CD4-positive, alpha-beta memory T cell (primary cell): ENCODE measurements around the gene INPPL1. TPM values are rescaled to one million over a fixed set of nuclear protein-coding genes. Genes with fewer than 3 reads are reported as not detected.

Source experiments
- CTCF ChIA-PET: fragments of 350-600 bp; sonication (Branson Sonifier 250); formaldehyde crosslinking; loops from one replicate; lab custom pipeline; 2021; ENCODE audit warnings: inconsistent platforms; ENCODE audit not compliant: partially characterized antibody; lab: Charles Lee
- POLR2A ChIA-PET: fragments of 350-600 bp; sonication (Branson Sonifier 250); formaldehyde crosslinking; loops from one replicate; lab custom pipeline; 2021; ENCODE audit not compliant: partially characterized antibody; lab: Charles Lee
- DNase-seq, 5 donors: peaks; one replicate each; pipeline versions ENCODE4 v3.0.0 to v3.0.0-alpha.2; 2020 to 2022; ENCODE audit warnings: mixed read lengths in 1 of 5
- H3K27ac ChIP-seq: one replicate; pipeline ENCODE4 v1.7.0; 2013; ENCODE audit warnings: low read depth, low read length
- H3K27me3 ChIP-seq: 2 replicates; pipeline ENCODE4 v1.7.0; 2013; ENCODE audit warnings: mild to moderate bottlenecking, low read length, moderate library complexity; ENCODE audit not compliant: insufficient read depth
- H3K36me3 ChIP-seq: 2 replicates; pipeline ENCODE4 v1.7.0; 2013; ENCODE audit warnings: mild to moderate bottlenecking, low read length, moderate library complexity; ENCODE audit not compliant: insufficient read depth
- H3K4me1 ChIP-seq: 2 replicates; pipeline ENCODE4 v1.7.0; 2013; ENCODE audit warnings: mild to moderate bottlenecking, low read length, moderate library complexity; ENCODE audit not compliant: insufficient read depth
- H3K4me3 ChIP-seq, 2 donors: one replicate each; pipeline ENCODE4 v1.7.0; 2013; ENCODE audit warnings: low read length in 2 of 2, mild to moderate bottlenecking in 1 of 2
- H3K9me3 ChIP-seq, 2 donors: one replicate each; pipeline ENCODE4 v1.7.0; 2013; ENCODE audit warnings: low read length in 2 of 2, control low read depth in 1 of 2; ENCODE audit not compliant: control insufficient read depth in 1 of 2
- H3K27ac Mint-ChIP-seq, 7 donors: one replicate each; pipeline ENCODE4 v1.8.0; 2020 to 2021; ENCODE audit warnings: mixed read lengths in 7 of 7, mild to moderate bottlenecking in 6 of 7, inconsistent platforms in 3 of 7, moderate library complexity in 3 of 7
- H3K27me3 Mint-ChIP-seq, 2 donors: one replicate each; pipeline ENCODE4 v1.8.0; 2020 to 2021; ENCODE audit warnings: mixed read lengths in 2 of 2
- H3K36me3 Mint-ChIP-seq, 2 donors: one replicate each; pipeline ENCODE4 v1.8.0; 2020 to 2021; ENCODE audit warnings: mixed read lengths in 2 of 2, inconsistent platforms in 1 of 2, mild to moderate bottlenecking in 1 of 2
- H3K4me1 Mint-ChIP-seq, 4 donors: one replicate each; pipeline ENCODE4 v1.8.0; 2020 to 2021; ENCODE audit warnings: mixed read lengths in 4 of 4, mild to moderate bottlenecking in 1 of 4
- H3K4me3 Mint-ChIP-seq, 8 donors: one replicate each; pipeline ENCODE4 v1.8.0; 2020 to 2021; ENCODE audit warnings: mixed read lengths in 8 of 8, mild to moderate bottlenecking in 7 of 8, moderate library complexity in 6 of 8, inconsistent platforms in 3 of 8
- H3K9me3 Mint-ChIP-seq, 8 donors: one replicate each; pipeline ENCODE4 v1.8.0; 2020 to 2021; ENCODE audit warnings: mixed read lengths in 8 of 8, mild to moderate bottlenecking in 5 of 8, inconsistent platforms in 3 of 8, moderate library complexity in 1 of 8
- intact Hi-C: fragments of 100-400 bp; cut with micrococcal nuclease; formaldehyde crosslinking; loops from one replicate; pipeline ENCODE4 v1.15.1; 2023
- polyA plus RNA-seq, 2 donors: library from polyadenylated mRNA; unstranded; fragments of 300-500 nt; fragmentation: Illumina TruSeq; gene quantifications; one replicate each; pipeline ENCODE4 v1.2.3, GENCODE V29; 2021
- total RNA-seq, 2 experiments: library from RNA; stranded (reverse); gene quantifications; one replicate each; pipeline ENCODE4 v1.2.3, GENCODE V29; 2021

Gene INPPL1
- total and polyA plus RNA-seq, 4 experiments from 2014 or later: 4.0 to 152 (median 77.8) TPM

- Mint-ChIP-seq H3K27me3 (peaks cover 20% of the 10 kb centered on the region in 2 donors), H3K27ac (peak overlapping the region in 1 of 7 donors; percentile 44), H3K9me3 (peaks cover 0 to 2% (median 0%) of the 10 kb centered on the region in 8 donors), H3K36me3 (peaks cover 11 to 44% of the 10 kb centered on the region in 2 donors), H3K4me1 (peaks cover 12 to 25% (median 19%) of the 10 kb centered on the region in 4 donors), H3K4me3 (no peak overlapping the region)
- ChIA-PET POLR2A (interaction anchor here (3.6 kb wide), 1 partner anchor 13 kb away, joined by 36 read pairs; the partner anchor contains the start of gene INPPL1), CTCF (interaction anchor here (0.8 to 4.9 kb wide), 10 partner anchors 8 to 260 kb away, joined by 3 to 40 read pairs (median 4); partner anchors contain the start of gene INPPL1)
- no peaks in the 10 kb centered on the region for H3K9me3 ChIP-seq
- no peak for DNase-seq
- peaks cover 18% of the 10 kb centered on the region for H3K4me1 ChIP-seq
- no peak overlapping the region for H3K27ac ChIP-seq
- no peak overlapping the region for H3K4me3 ChIP-seq
- intact Hi-C loops: no loop called here
- H3K36me3 ChIP-seq: peaks cover 25% of the 10 kb centered on the region
- peaks cover 16% of the 10 kb centered on the region for H3K27me3 ChIP-seq
Measured at GRCh38 chr11:72237112-72237931, 12.8 kb downstream of the INPPL1 start.

DNA sequence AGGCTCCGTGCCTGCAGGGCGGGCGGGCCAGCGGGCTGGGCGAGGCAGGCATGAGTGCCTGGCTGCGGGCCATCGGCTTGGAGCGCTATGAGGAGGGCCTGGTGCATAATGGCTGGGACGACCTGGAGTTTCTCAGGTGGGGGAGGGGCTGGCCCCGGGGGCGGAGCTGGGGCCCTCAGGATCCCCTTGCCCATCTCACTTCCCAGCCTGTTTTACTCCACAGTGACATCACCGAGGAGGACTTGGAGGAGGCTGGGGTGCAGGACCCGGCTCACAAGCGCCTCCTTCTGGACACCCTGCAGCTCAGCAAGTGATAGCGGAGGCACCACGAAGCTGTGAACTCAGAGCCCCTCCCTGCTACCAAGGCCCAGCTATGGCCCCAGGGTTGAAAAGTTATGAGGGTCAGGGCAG lies 13.5 kb downstream of the INPPL1 start:
- peak in 4 of 5 donors; percentile 43 to 49 (median 46) for DNase-seq
- CTCF ChIA-PET: interaction anchor here (0.8 to 4.9 kb wide), 9 partner anchors 11 to 261 kb away, joined by 3 to 40 read pairs (median 7); partner anchors contain the start of gene INPPL1
- H3K27me3 Mint-ChIP-seq: peaks cover 25 to 26% of the 10 kb centered on the region in 2 donors
- POLR2A ChIA-PET: interaction anchor here (3.6 kb wide), 1 partner anchor 14 kb away, joined by 36 read pairs; the partner anchor contains the start of gene INPPL1
- Histone ChIP-seq H3K27me3 (peaks cover 21% of the 10 kb centered on the region), H3K9me3 (no peaks in the 10 kb centered on the region), H3K4me3 (no peak overlapping the region), H3K36me3 (peaks cover 19% of the 10 kb centered on the region), H3K27ac (no peak overlapping the region), H3K4me1 (peaks cover 18% of the 10 kb centered on the region)
- no peak overlapping the region for H3K4me3 Mint-ChIP-seq
- peaks cover 7 to 38% of the 10 kb centered on the region in 2 donors for H3K36me3 Mint-ChIP-seq
- H3K27ac Mint-ChIP-seq: no peak overlapping the region
- peaks cover 12 to 28% (median 19%) of the 10 kb centered on the region in 4 donors for H3K4me1 Mint-ChIP-seq
- intact Hi-C loops: loop anchor here (1.0 kb wide), 1 partner anchor 15 kb away; no protein-coding TSS in a partner anchor
- H3K9me3 Mint-ChIP-seq: peaks cover 0 to 2% (median 0%) of the 10 kb centered on the region in 8 donors

DNA sequence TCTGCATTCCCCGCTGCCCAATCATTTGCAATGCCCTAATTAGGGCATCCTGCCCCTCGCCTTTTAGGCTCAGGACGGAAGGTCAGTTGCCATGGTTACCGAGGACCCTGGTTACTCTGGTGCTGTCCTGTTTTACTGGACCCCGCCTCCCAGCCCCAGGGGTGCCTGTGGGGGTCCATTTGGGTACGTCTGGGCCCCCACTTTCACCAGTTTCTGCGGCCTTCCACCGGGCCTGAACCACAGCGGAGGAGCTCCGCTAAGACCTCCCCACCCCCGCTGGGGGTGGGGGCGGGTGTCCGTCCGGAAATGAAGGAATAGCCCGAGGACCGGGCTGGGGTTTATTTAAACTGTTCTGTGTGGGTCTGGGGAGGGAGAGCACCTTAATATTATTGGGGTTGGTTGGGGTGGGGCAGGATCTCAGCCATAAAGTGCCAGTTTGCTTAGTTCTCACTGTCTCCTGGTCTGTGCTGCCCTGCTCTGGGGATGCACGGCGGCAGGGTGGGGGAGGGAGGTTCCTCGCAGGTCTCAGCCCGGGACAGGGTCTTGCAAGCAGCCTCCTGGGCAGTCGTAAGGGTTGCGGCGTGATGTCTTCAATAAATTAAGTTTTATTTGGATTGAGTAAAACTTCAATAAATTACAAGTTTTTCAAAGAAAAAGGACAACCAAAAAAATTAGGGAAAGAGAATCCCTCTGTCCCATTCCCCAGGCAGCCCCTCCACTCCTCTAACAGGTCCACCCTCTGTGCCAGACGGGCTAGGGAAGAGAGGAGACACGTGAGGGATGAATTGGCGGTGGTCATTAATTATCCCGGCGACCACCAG lies 14.1 kb downstream of the INPPL1 start:
- Histone ChIP-seq H3K36me3 (peaks cover 16% of the 10 kb centered on the region), H3K27me3 (peaks cover 26% of the 10 kb centered on the region), H3K27ac (no peak overlapping the region), H3K4me1 (peaks cover 18% of the 10 kb centered on the region), H3K4me3 (no peak overlapping the region), H3K9me3 (no peaks in the 10 kb centered on the region)
- peak overlapping the region in 1 of 7 donors; percentile 20 for H3K27ac Mint-ChIP-seq
- no peak for DNase-seq
- peaks cover 30 to 31% of the 10 kb centered on the region in 2 donors for H3K27me3 Mint-ChIP-seq
- ChIA-PET CTCF (interaction anchor here (0.8 to 4.9 kb wide), 7 partner anchors 15 to 262 kb away, joined by 3 to 40 read pairs (median 7); partner anchors contain the start of gene INPPL1), POLR2A (interaction anchor here (3.6 kb wide), 1 partner anchor 14 kb away, joined by 36 read pairs; the partner anchor contains the start of gene INPPL1)
- peaks cover 0 to 2% (median 0%) of the 10 kb centered on the region in 8 donors for H3K9me3 Mint-ChIP-seq
- peaks cover 4 to 33% of the 10 kb centered on the region in 2 donors for H3K36me3 Mint-ChIP-seq
- peak overlapping the region in 1 of 8 donors; percentile 59 for H3K4me3 Mint-ChIP-seq
- intact Hi-C loops: loop anchor here (1.0 kb wide), 1 partner anchor 15 kb away; no protein-coding TSS in a partner anchor
- peaks cover 12 to 34% (median 21%) of the 10 kb centered on the region in 4 donors for H3K4me1 Mint-ChIP-seq

DNA sequence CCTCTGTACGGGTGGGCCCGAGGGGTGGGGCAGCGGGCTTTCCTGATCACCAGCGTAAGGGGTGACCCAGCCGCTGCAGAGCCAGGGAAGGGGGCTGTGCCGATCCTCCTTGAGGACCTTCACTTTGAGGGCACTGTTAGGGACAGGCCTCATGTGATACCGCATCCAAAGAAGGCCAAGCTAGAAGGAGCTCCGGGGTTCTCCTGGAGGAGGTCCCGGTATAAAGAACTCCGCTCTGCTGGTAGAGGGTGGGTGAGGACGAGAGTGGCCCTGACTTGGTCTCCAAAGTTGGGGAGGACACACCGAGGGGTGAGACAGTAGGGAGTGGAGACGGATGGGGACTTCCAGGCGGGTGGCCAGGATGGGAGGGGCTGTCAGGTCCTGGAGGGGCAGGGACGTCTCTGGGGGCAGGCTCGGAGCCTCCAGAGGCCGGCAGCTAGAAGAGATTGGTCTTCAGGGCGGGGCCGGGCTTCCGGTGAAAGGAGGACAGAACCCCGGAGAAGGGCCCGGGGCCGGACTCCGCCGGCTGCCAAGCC lies 14.8 kb downstream of the INPPL1 start:
- no peak overlapping the region for H3K4me3 ChIP-seq
- Mint-ChIP-seq H3K4me1 (peaks cover 13 to 35% (median 21%) of the 10 kb centered on the region in 4 donors), H3K4me3 (peak overlapping the region in 6 of 8 donors; percentile 22 to 80 (median 56)), H3K36me3 (peaks cover 4 to 26% of the 10 kb centered on the region in 2 donors), H3K27ac (peak overlapping the region in 1 of 7 donors; percentile 30), H3K27me3 (peaks cover 30 to 31% of the 10 kb centered on the region in 2 donors), H3K9me3 (peaks cover 0 to 2% (median 0%) of the 10 kb centered on the region in 8 donors)
- POLR2A ChIA-PET: no interaction called here
- no peaks in the 10 kb centered on the region for H3K9me3 ChIP-seq
- H3K4me1 ChIP-seq: peaks cover 20% of the 10 kb centered on the region
- intact Hi-C loops: no loop called here
- CTCF ChIA-PET: interaction anchor here (2.9 kb wide), 1 partner anchor 56 kb away, joined by 12 read pairs; no protein-coding TSS in a partner anchor
- H3K27me3 ChIP-seq: peaks cover 29% of the 10 kb centered on the region
- no peak overlapping the region for H3K27ac ChIP-seq
- peaks cover 9% of the 10 kb centered on the region for H3K36me3 ChIP-seq
- no peak for DNase-seq

- H3K4me3 ChIP-seq: no peak overlapping the region
- peaks cover 0 to 2% (median 0%) of the 10 kb centered on the region in 8 donors for H3K9me3 Mint-ChIP-seq
- peaks cover 36 to 37% of the 10 kb centered on the region in 2 donors for H3K27me3 Mint-ChIP-seq
- POLR2A ChIA-PET: interaction anchor here (1.0 kb wide), 1 partner anchor 17 kb away, joined by 5 read pairs; no protein-coding TSS in a partner anchor
- H3K36me3 ChIP-seq: peaks cover 6% of the 10 kb centered on the region
- peaks cover 22% of the 10 kb centered on the region for H3K4me1 ChIP-seq
- no peak for DNase-seq
- H3K4me3 Mint-ChIP-seq: peak overlapping the region in 6 of 8 donors; percentile 1 to 84 (median 76)
- peaks cover 33% of the 10 kb centered on the region for H3K27me3 ChIP-seq
- CTCF ChIA-PET: interaction anchor here (1.3 kb wide), 1 partner anchor 262 kb away, joined by 5 read pairs; no protein-coding TSS in a partner anchor
- H3K36me3 Mint-ChIP-seq: peaks cover 4 to 21% of the 10 kb centered on the region in 2 donors
- H3K9me3 ChIP-seq: no peaks in the 10 kb centered on the region
- peak overlapping the region in 2 of 7 donors; percentile 52 to 63 for H3K27ac Mint-ChIP-seq
- no peak overlapping the region for H3K27ac ChIP-seq
- H3K4me1 Mint-ChIP-seq: peaks cover 18 to 40% (median 26%) of the 10 kb centered on the region in 4 donors
- intact Hi-C loops: no loop called here
Measured at GRCh38 chr11:72239849-72240460, 15.4 kb downstream of the INPPL1 start.
